H9 (cell line): ENCODE data around the gene DHX40. TPM values are rescaled to one million over a fixed set of nuclear protein-coding genes. Genes with fewer than 3 reads are reported as not detected.

Experiments
- DNase-seq: peaks from one replicate; pipeline ENCODE4 v3.0.0-alpha.2; 2017
- H2AFZ ChIP-seq: one replicate; pipeline ENCODE4 v1.6.1; 2013; ENCODE audit warnings: mild to moderate bottlenecking, low read length, control low read depth, moderate library complexity
- H2AK5ac ChIP-seq: 2 replicates; pipeline ENCODE4 v1.6.1; 2013; ENCODE audit warnings: low read length, control low read depth, mixed read lengths; ENCODE audit not compliant: insufficient read length
- H2BK120ac ChIP-seq: one replicate; pipeline ENCODE4 v1.6.1; 2013; ENCODE audit warnings: low read depth, mild to moderate bottlenecking, low read length, control low read depth, inconsistent platforms; ENCODE audit not compliant: poor library complexity, severe bottlenecking
- H2BK12ac ChIP-seq: 2 replicates; pipeline ENCODE4 v1.6.1; 2013; ENCODE audit warnings: low read length, control low read depth, mixed read lengths, low read depth; ENCODE audit not compliant: insufficient read length
- H2BK15ac ChIP-seq: 2 replicates; pipeline ENCODE4 v1.6.1; 2013; ENCODE audit warnings: low read depth, low read length, control low read depth
- H2BK20ac ChIP-seq: one replicate; pipeline ENCODE4 v1.6.1; 2013; ENCODE audit warnings: low read depth, mild to moderate bottlenecking, low read length, control low read depth, inconsistent platforms; ENCODE audit not compliant: poor library complexity, severe bottlenecking
- H2BK5ac ChIP-seq: 2 replicates; pipeline ENCODE4 v1.6.1; 2013; ENCODE audit warnings: low read length, control low read depth, mixed read lengths; ENCODE audit not compliant: insufficient read length
- H3K14ac ChIP-seq: 2 replicates; pipeline ENCODE4 v1.6.1; 2013; ENCODE audit warnings: low read length, control low read depth; ENCODE audit not compliant: insufficient read depth
- H3K18ac ChIP-seq: 2 replicates; pipeline ENCODE4 v1.6.1; 2013; ENCODE audit warnings: low read depth, mild to moderate bottlenecking, mixed read lengths, low read length, control low read depth; ENCODE audit not compliant: insufficient read length
- H3K23ac ChIP-seq: 2 replicates; pipeline ENCODE4 v1.6.1; 2013; ENCODE audit warnings: low read length, control low read depth, mixed read lengths, low read depth; ENCODE audit not compliant: insufficient read length
- H3K23me2 ChIP-seq: 2 replicates; pipeline ENCODE4 v1.6.1; 2013; ENCODE audit warnings: low read depth, mild to moderate bottlenecking, mixed read lengths, low read length, control low read depth; ENCODE audit not compliant: insufficient read length, poor library complexity, severe bottlenecking
- H3K27ac ChIP-seq: 2 replicates; pipeline ENCODE4 v1.5.1; 2013; ENCODE audit warnings: low read length, control low read depth, mixed read lengths, low read depth; ENCODE audit not compliant: insufficient read length
- H3K27me3 ChIP-seq: 2 replicates; pipeline ENCODE4 v1.6.1; 2013; ENCODE audit warnings: low read length, control low read depth, inconsistent platforms; ENCODE audit not compliant: insufficient read depth
- H3K4ac ChIP-seq: 2 replicates; pipeline ENCODE4 v1.6.1; 2013; ENCODE audit warnings: low read depth, mild to moderate bottlenecking, control low read depth, inconsistent platforms, low read length, moderate library complexity
- H3K4me1 ChIP-seq: 2 replicates; pipeline ENCODE4 v1.6.1; 2013; ENCODE audit warnings: low read length, control low read depth, inconsistent platforms; ENCODE audit not compliant: insufficient read depth
- H3K4me2 ChIP-seq: 2 replicates; pipeline ENCODE4 v1.6.1; 2013; ENCODE audit warnings: low read length, control low read depth, mixed read lengths; ENCODE audit not compliant: insufficient read length, insufficient read depth
- H3K56ac ChIP-seq: 2 replicates; pipeline ENCODE4 v1.6.1; 2013; ENCODE audit warnings: low read depth, mild to moderate bottlenecking, mixed read lengths, low read length, control low read depth; ENCODE audit not compliant: insufficient read length
- H3K79me1 ChIP-seq: 2 replicates; pipeline ENCODE4 v1.6.1; 2013; ENCODE audit warnings: low read depth, mild to moderate bottlenecking, moderate library complexity, low read length, control low read depth, inconsistent platforms; ENCODE audit not compliant: insufficient read depth, poor library complexity, severe bottlenecking
- H3K79me2 ChIP-seq: 2 replicates; pipeline ENCODE4 v1.6.1; 2013; ENCODE audit warnings: low read length, control low read depth, inconsistent platforms; ENCODE audit not compliant: insufficient read depth
- H3K9ac ChIP-seq: 2 replicates; pipeline ENCODE4 v1.6.1; 2013; ENCODE audit warnings: low read length, control low read depth, mixed read lengths; ENCODE audit not compliant: insufficient read length; ENCODE audit errors: extremely low read depth
- H3K9me3 ChIP-seq: one replicate; pipeline ENCODE4 v1.6.1; 2013; ENCODE audit warnings: low read depth, low read length, inconsistent platforms; ENCODE audit not compliant: control insufficient read depth
- H3T11ph ChIP-seq: one replicate; pipeline ENCODE4 v1.6.1; 2013; ENCODE audit warnings: mild to moderate bottlenecking, low read length, control low read depth, inconsistent platforms
- H4K20me1 ChIP-seq: one replicate; pipeline ENCODE4 v1.6.1; 2013; ENCODE audit not compliant: control insufficient read depth, insufficient read length, insufficient read depth
- H4K5ac ChIP-seq: 2 replicates; pipeline ENCODE4 v1.6.1; 2013; ENCODE audit warnings: low read depth, mild to moderate bottlenecking, mixed read lengths, low read length, control low read depth; ENCODE audit not compliant: insufficient read length
- H4K8ac ChIP-seq: replicated peaks from 2 replicates; pipeline ENCODE4 v1.6.1; 2013; ENCODE audit warnings: low read length, control low read depth, mixed read lengths, low read depth; ENCODE audit not compliant: insufficient read length
- H4K91ac ChIP-seq: 2 replicates; pipeline ENCODE4 v1.6.1; 2013; ENCODE audit warnings: low read depth, mild to moderate bottlenecking, moderate library complexity, mixed read lengths, low read length, control low read depth; ENCODE audit not compliant: insufficient read length
- H3K27ac Mint-ChIP-seq, 3 experiments: 2 replicates in 2 of 3; 3 replicates in 1 of 3; pipeline ENCODE4 v1.8.0; 2020 to 2021; ENCODE audit warnings: mixed read lengths in 3 of 3, mild to moderate bottlenecking in 1 of 3, moderate library complexity in 1 of 3
- H3K27me3 Mint-ChIP-seq: 2 replicates; pipeline ENCODE4 v1.8.0; 2021; ENCODE audit warnings: low read depth, mild to moderate bottlenecking, moderate library complexity, mixed read lengths
- H3K36me3 Mint-ChIP-seq, 3 experiments: 2 replicates in 2 of 3; 3 replicates in 1 of 3; pipeline ENCODE4 v1.8.0; 2020 to 2021; ENCODE audit warnings: low read depth in 3 of 3, mixed read lengths in 3 of 3; ENCODE audit not compliant: insufficient read depth in 1 of 3
- H3K4me1 Mint-ChIP-seq, 2 experiments: 2 replicates each; pipeline ENCODE4 v1.8.0; 2020; ENCODE audit warnings: mixed read lengths in 2 of 2
- H3K4me3 Mint-ChIP-seq, 2 experiments: 2 replicates in 1 of 2; 3 replicates in 1 of 2; pipeline ENCODE4 v1.8.0; 2020 to 2021; ENCODE audit warnings: mild to moderate bottlenecking in 2 of 2, mixed read lengths in 2 of 2, moderate library complexity in 1 of 2
- H3K9me3 Mint-ChIP-seq, 2 experiments: 2 replicates in 1 of 2; 3 replicates in 1 of 2; pipeline ENCODE4 v1.8.0; 2020; ENCODE audit warnings: mild to moderate bottlenecking in 2 of 2, mixed read lengths in 2 of 2, moderate library complexity in 1 of 2
- WGBS: extraction: QIAGEN DNeasy Blood & Tissue Kit; methylation state at CpG from one replicate; pipeline ENCODE4 v1.1.7; 2013; ENCODE audit warnings: missing lambda C conversion rate, low lambda C conversion rate, mixed read lengths; ENCODE audit not compliant: insufficient read length; ENCODE audit errors: extremely low coverage; 5-methylcytosine and 5-hydroxymethylcytosine counted together
- total RNA-seq: library from RNA; stranded (reverse); gene quantifications from 2 replicates; pipeline ENCODE4 v1.2.1, GENCODE V29; 2021
- TF ChIP-seq, protein P1 (sequence below): fragments of 200-600 bp; sonication (generic); conservative IDR thresholded peaks from 3 replicates; pipeline ENCODE4 v1.8.0; 2021; ENCODE audit warnings: antibody characterized with exemption, mild to moderate bottlenecking

Gene DHX40
- total RNA-seq, 1 experiment from 2014 or later, result 28.8 TPM

DNA sequence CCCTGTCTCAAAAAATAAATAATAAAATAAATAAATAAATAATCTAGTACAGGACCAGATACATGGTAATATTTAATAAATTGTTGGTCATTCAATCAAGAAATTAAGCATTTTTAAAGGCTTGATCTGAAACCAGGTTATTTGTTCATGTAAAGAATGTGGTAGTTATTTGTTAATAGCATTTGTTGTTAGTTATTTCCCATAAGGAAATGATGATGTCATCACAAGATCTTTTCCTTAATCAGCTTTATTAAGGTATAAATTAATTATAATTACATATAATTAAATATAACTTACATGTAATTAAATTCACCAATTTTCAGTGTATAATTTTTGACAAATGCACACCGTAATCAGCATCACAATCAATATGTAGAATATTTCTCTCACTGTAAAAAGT is 19.5 kb upstream of the DHX40 start:
- H3K4me3 Mint-ChIP-seq, result no peak overlapping the region
- no peaks in the 10 kb centered on the region for H3K9me3 Mint-ChIP-seq
- no peaks in the 10 kb centered on the region for H3K36me3 Mint-ChIP-seq
- Histone ChIP-seq H3T11ph (no peak overlapping the region), H4K8ac (no peak overlapping the region), H2AK5ac (no peak overlapping the region), H3K4me2 (no peak overlapping the region), H3K56ac (no peak overlapping the region), H4K91ac (no peak overlapping the region), H3K79me2 (no peaks in the 10 kb centered on the region), H2BK120ac (no peak overlapping the region), H3K27me3 (no peaks in the 10 kb centered on the region), H3K27ac (no peak overlapping the region), H2BK20ac (no peak overlapping the region), H3K9me3 (no peaks in the 10 kb centered on the region), H3K23me2 (no peaks in the 10 kb centered on the region), H3K4ac (no peak overlapping the region), H2BK12ac (no peak overlapping the region), H4K5ac (no peak overlapping the region), H3K18ac (no peak overlapping the region), H3K79me1 (no peaks in the 10 kb centered on the region), H3K14ac (no peak overlapping the region), H2BK15ac (no peak overlapping the region), H3K4me1 (no peaks in the 10 kb centered on the region), H2AFZ (no peak overlapping the region), H3K23ac (no peak overlapping the region), H3K9ac (no peak overlapping the region), H4K20me1 (no peaks in the 10 kb centered on the region), H2BK5ac (no peak overlapping the region)
- H3K4me1 Mint-ChIP-seq, result peaks cover 9% of the 10 kb centered on the region in 2 experiments
- no CpG with 5 or more reads among the region's 1 CpG for WGBS
- H3K27me3 Mint-ChIP-seq, result no peaks in the 10 kb centered on the region; the same call in 1 of the 2 replicates
- TF ChIP-seq, protein P1, sequence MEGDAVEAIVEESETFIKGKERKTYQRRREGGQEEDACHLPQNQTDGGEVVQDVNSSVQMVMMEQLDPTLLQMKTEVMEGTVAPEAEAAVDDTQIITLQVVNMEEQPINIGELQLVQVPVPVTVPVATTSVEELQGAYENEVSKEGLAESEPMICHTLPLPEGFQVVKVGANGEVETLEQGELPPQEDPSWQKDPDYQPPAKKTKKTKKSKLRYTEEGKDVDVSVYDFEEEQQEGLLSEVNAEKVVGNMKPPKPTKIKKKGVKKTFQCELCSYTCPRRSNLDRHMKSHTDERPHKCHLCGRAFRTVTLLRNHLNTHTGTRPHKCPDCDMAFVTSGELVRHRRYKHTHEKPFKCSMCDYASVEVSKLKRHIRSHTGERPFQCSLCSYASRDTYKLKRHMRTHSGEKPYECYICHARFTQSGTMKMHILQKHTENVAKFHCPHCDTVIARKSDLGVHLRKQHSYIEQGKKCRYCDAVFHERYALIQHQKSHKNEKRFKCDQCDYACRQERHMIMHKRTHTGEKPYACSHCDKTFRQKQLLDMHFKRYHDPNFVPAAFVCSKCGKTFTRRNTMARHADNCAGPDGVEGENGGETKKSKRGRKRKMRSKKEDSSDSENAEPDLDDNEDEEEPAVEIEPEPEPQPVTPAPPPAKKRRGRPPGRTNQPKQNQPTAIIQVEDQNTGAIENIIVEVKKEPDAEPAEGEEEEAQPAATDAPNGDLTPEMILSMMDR, result no peak
- H3K27ac Mint-ChIP-seq, result no peak overlapping the region
- DNase-seq, result no peak
